Peyer's patch (tissue), 4 donors: Measurements from ENCODE around the gene SCYGR1. TPM values are rescaled to one million over a fixed set of nuclear protein-coding genes. Genes with fewer than 3 reads are reported as not detected.

ENCODE experiments used
- DNase-seq, 3 donors: peaks; one replicate each; pipeline ENCODE4 v3.0.0-alpha.2; 2017 to 2019
- H3K27ac ChIP-seq, 4 donors: fragments of 200-600 bp; sonication (generic); one replicate each; pipeline ENCODE4 v1.5.1; 2016 to 2019
- H3K27me3 ChIP-seq, 2 donors: fragments of 200-600 bp; sonication (generic); one replicate each; pipeline ENCODE4 v1.5.1; 2019
- H3K36me3 ChIP-seq, 3 donors: fragments of 200-600 bp; sonication (generic); one replicate each; pipeline ENCODE4 v1.5.1; 2016 to 2019
- H3K4me1 ChIP-seq, 4 donors: fragments of 200-600 bp; sonication (generic); one replicate each; pipeline ENCODE4 v1.5.1; 2016 to 2019
- H3K4me3 ChIP-seq, 4 donors: fragments of 200-600 bp; sonication (generic); 1 replicate in 3 of 4; 2 replicates in 1 of 4; pipeline ENCODE4 v1.5.1; 2016 to 2019; ENCODE audit warnings: mild to moderate bottlenecking in 1 of 4
- H3K9me3 ChIP-seq, 4 donors: fragments of 200-600 bp; sonication (generic); one replicate each; pipeline ENCODE4 v1.5.1; 2016 to 2019; ENCODE audit warnings: mild to moderate bottlenecking in 1 of 4
- POLR2A ChIP-seq, 2 donors: fragments of 450-650 bp; IDR thresholded peaks; one replicate each; pipeline ENCODE4 v1.5.1; 2017; ENCODE audit warnings: antibody characterized with exemption in 2 of 2, mild to moderate bottlenecking in 2 of 2, moderate library complexity in 2 of 2
- total RNA-seq, 4 donors: library from RNA; depleted of rRNA; stranded (reverse); fragments of >200 nt; gene quantifications; one replicate each; pipeline ENCODE4 v1.1.0, GENCODE V29; 2016
- TF ChIP-seq, protein P1 (sequence below), 6 experiments: fragments of 450-650 bp in 4 of 6; fragments of 200-600 bp in 2 of 6; sonication (generic) in 1 of 6; IDR thresholded peaks; one replicate each; pipeline ENCODE4 v1.5.1; 2017 to 2019; ENCODE audit warnings: antibody characterized with exemption in 6 of 6, mild to moderate bottlenecking in 3 of 6, moderate library complexity in 1 of 6

SCYGR1 gene
- total RNA-seq, 4 donors from 2014 or later: not detected

DNA sequence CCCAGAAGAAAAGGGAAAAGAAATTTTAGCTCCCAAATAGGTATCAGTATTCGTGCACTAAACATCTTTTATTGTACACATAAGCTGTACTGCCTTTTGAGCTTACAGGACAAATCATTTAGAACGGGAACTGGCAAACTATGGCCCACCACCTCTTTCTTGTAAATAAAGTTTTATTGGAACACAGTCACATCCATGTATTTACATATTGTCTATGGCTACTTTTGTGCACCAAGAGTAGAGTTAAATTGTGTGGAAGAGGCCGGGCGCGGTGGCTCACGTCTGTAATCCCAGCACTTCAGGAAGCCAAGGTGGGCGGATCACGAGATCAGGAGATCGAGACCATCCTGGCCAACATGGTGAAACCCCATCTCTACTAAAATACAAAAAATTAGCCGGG lies 14.4 kb downstream of the SCYGR1 start:
- no peaks in the 10 kb centered on the region for H3K9me3 ChIP-seq
- TF ChIP-seq POLR2A (IDR thresholded peaks at IDR 0.05): no peak
- TF ChIP-seq, protein P1, sequence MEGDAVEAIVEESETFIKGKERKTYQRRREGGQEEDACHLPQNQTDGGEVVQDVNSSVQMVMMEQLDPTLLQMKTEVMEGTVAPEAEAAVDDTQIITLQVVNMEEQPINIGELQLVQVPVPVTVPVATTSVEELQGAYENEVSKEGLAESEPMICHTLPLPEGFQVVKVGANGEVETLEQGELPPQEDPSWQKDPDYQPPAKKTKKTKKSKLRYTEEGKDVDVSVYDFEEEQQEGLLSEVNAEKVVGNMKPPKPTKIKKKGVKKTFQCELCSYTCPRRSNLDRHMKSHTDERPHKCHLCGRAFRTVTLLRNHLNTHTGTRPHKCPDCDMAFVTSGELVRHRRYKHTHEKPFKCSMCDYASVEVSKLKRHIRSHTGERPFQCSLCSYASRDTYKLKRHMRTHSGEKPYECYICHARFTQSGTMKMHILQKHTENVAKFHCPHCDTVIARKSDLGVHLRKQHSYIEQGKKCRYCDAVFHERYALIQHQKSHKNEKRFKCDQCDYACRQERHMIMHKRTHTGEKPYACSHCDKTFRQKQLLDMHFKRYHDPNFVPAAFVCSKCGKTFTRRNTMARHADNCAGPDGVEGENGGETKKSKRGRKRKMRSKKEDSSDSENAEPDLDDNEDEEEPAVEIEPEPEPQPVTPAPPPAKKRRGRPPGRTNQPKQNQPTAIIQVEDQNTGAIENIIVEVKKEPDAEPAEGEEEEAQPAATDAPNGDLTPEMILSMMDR (IDR thresholded peaks at IDR 0.05): no peak
- no peak overlapping the region for H3K27ac ChIP-seq
- H3K4me1 ChIP-seq: no peaks in the 10 kb centered on the region
- H3K36me3 ChIP-seq: no peaks in the 10 kb centered on the region
- H3K27me3 ChIP-seq: no peaks in the 10 kb centered on the region
- DNase-seq: no peak
- H3K4me3 ChIP-seq: no peak overlapping the region

DNA sequence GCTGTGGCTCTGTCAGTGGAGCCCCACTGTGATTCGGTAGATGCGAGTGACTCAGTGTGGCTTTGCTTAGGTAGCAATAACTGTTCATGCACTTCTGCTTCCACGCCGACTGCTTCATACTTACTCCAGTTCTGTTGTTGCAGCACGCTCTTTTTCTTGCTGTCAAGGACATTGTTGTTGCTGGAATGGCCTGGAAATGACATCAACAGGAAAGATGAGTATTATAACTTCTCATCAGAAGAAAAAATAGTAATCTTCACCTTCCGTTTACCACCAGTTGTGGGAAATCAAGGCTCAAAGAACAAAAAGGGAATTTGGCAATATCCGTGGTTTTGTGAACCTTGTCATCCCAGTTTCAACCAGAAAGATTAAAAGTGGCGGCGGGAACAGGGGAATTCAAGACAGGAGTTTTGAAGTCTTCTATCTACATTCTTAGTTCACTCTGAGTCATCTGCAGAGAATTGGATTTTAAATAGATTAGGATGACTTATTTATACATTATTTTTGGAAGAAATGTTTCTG lies 16.9 kb downstream of the SCYGR1 start:
- Histone ChIP-seq H3K36me3 (peaks cover 0 to under 1% (median 0%) of the 10 kb centered on the region in 3 donors), H3K27me3 (no peaks in the 10 kb centered on the region), H3K4me1 (no peaks in the 10 kb centered on the region), H3K9me3 (no peaks in the 10 kb centered on the region), H3K27ac (no peak overlapping the region), H3K4me3 (no peak overlapping the region)
- DNase-seq: no peak
- TF ChIP-seq, protein P1 (IDR thresholded peaks at IDR 0.05): no peak
- no peak for TF ChIP-seq POLR2A (IDR thresholded peaks at IDR 0.05)

DNA sequence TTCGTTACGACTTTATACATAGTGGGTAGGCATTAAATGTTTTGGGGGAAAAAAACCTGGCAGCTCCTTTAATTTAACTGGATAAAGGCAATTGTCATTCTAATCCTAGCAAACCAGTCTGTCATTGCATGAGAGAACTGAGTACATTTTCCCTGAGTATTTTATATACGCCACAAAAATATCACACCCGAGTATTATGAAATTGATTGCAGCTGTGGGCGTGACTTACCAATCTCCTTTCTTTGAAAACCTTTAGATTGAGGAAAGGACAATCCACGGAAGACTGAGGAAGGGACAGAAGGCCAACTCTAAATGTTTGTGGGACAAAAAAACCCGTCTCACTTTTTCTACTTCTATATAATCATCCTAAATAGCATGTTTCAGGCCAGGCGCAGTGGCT lies 17.7 kb downstream of the SCYGR1 start:
- no peaks in the 10 kb centered on the region for H3K27me3 ChIP-seq
- TF ChIP-seq, protein P1 (IDR thresholded peaks at IDR 0.05): no peak
- no peak for TF ChIP-seq POLR2A (IDR thresholded peaks at IDR 0.05)

DNA sequence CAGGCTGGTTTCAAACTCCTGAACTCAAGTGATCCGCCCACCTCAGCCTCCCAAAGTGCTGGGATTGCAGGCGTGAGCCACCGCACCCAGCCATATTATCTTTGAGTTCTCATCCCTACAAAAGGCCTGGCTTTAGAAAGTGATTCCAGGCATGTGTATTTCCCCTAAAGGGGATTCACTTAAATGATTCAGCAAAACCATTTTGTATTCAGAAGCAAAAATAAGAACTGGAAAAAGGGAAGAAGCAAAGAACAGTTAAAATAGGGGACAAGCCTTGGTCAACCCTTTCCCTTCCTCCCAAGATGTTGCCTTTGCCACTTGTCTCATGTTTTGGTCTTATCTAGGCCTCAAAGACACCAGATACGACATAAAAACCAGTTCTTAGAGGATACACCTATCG lies 19.2 kb downstream of the SCYGR1 start:
- no peaks in the 10 kb centered on the region for H3K4me1 ChIP-seq
- H3K36me3 ChIP-seq: peaks cover 0 to 14% (median 0%) of the 10 kb centered on the region in 3 donors
- TF ChIP-seq, protein P1 (IDR thresholded peaks at IDR 0.05): no peak
- no peak for TF ChIP-seq POLR2A (IDR thresholded peaks at IDR 0.05)
- H3K27ac ChIP-seq: no peak overlapping the region
- H3K27me3 ChIP-seq: no peaks in the 10 kb centered on the region
- H3K4me3 ChIP-seq: no peak overlapping the region
- H3K9me3 ChIP-seq: no peaks in the 10 kb centered on the region
- DNase-seq: no peak

More for the DNA sequence above, 17.7 kb downstream of the SCYGR1 start:
- no peak for DNase-seq
- Histone ChIP-seq H3K4me1 (no peaks in the 10 kb centered on the region), H3K9me3 (no peaks in the 10 kb centered on the region), H3K4me3 (no peak overlapping the region), H3K27ac (no peak overlapping the region), H3K36me3 (peaks cover 0 to 6% (median 0%) of the 10 kb centered on the region in 3 donors)

DNA sequence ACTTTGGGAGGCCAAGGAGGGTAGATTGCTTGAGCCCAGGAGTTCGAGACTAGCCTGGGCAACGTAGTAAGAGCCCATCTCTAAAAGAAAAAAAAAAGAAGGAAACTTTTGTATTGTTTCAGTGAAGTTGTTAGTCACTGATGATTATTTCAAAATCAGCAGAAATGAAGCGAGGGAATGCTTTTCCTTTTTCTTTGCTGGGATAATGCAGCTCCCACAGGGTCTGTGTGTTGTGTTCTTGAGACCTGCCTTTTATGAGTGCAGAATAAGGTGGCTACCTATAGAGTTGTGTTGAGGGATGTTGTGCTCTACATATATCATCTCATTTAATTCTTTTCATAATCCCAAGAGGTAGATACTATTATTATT lies 20.3 kb downstream of the SCYGR1 start:
- Histone ChIP-seq H3K9me3 (no peaks in the 10 kb centered on the region), H3K4me3 (no peak overlapping the region), H3K27me3 (no peaks in the 10 kb centered on the region), H3K27ac (no peak overlapping the region), H3K36me3 (peaks cover 0 to 23% (median 0%) of the 10 kb centered on the region in 3 donors), H3K4me1 (no peaks in the 10 kb centered on the region)
- DNase-seq: no peak
- TF ChIP-seq, protein P1 (IDR thresholded peaks at IDR 0.05): no peak
- no peak for TF ChIP-seq POLR2A (IDR thresholded peaks at IDR 0.05)
